ENCODE measurements around the gene CITED2.

Gene CITED2

GRCh38 chr6:139337001-139337400, 37.4 kb downstream of the CITED2 start:
- no peaks in the 10 kb centered on the region for H4K20me1 ChIP-seq (ENCODE audit: insufficient read depth, low read length, poor library complexity, severe bottlenecking)
- TF ChIP-seq CTCF (conservative IDR thresholded peaks at IDR 0.05; ENCODE audit: low read length) (no peak), EZH2phosphoT487 (IDR thresholded peaks at IDR 0.05; ENCODE audit: borderline replicate concordance) (no peak)
- H3K36me3 ChIP-seq (ENCODE audit: insufficient read depth, low read length): no peaks in the 10 kb centered on the region
- no peaks in the 10 kb centered on the region for H3K27me3 ChIP-seq (ENCODE audit: insufficient read depth, low read length, poor library complexity, severe bottlenecking)
- no peak overlapping the region for H3K9ac ChIP-seq (ENCODE audit: low read depth, low read length, poor library complexity, severe bottlenecking)
- H3K9me2 ChIP-seq (replicated peaks; ENCODE audit: low read depth, low read length): no peaks in the 10 kb centered on the region
- no peak overlapping the region for H3K4me3 ChIP-seq (ENCODE audit: low read length, poor library complexity, severe bottlenecking)
- H2AFZ ChIP-seq (ENCODE audit: low read length): no peak overlapping the region
- no peak overlapping the region for H3K4me2 ChIP-seq (ENCODE audit: low read depth, low read length, poor library complexity, severe bottlenecking)
- no peaks in the 10 kb centered on the region for H3F3A ChIP-seq (ENCODE audit: low read depth)
- no peaks in the 10 kb centered on the region for H3K9me3 ChIP-seq (ENCODE audit: insufficient read depth, low read depth, low read length)
- H3K4me1 ChIP-seq (ENCODE audit: insufficient read depth, low read length, poor library complexity, severe bottlenecking): no peaks in the 10 kb centered on the region
- no peaks in the 10 kb centered on the region for H3K79me2 ChIP-seq (ENCODE audit: insufficient read depth, low read length)

GRCh38 chr6:139336488-139336887, 38.0 kb downstream of the CITED2 start:
- Histone ChIP-seq H3K4me2 (ENCODE audit: low read depth, low read length, poor library complexity, severe bottlenecking) (no peak overlapping the region), H2AFZ (ENCODE audit: low read length) (no peak overlapping the region), H3F3A (ENCODE audit: low read depth) (no peaks in the 10 kb centered on the region), H4K20me1 (ENCODE audit: insufficient read depth, low read length, poor library complexity, severe bottlenecking) (no peaks in the 10 kb centered on the region), H3K4me1 (ENCODE audit: insufficient read depth, low read length, poor library complexity, severe bottlenecking) (no peaks in the 10 kb centered on the region), H3K9me2 (replicated peaks; ENCODE audit: low read depth, low read length) (no peaks in the 10 kb centered on the region), H3K9ac (ENCODE audit: low read depth, low read length, poor library complexity, severe bottlenecking) (no peak overlapping the region), H3K27me3 (ENCODE audit: insufficient read depth, low read length, poor library complexity, severe bottlenecking) (no peaks in the 10 kb centered on the region), H3K36me3 (ENCODE audit: insufficient read depth, low read length) (no peaks in the 10 kb centered on the region), H3K9me3 (ENCODE audit: insufficient read depth, low read depth, low read length) (no peaks in the 10 kb centered on the region), H3K79me2 (ENCODE audit: insufficient read depth, low read length) (no peaks in the 10 kb centered on the region), H3K4me3 (ENCODE audit: low read length, poor library complexity, severe bottlenecking) (no peak overlapping the region)
- TF ChIP-seq CTCF (conservative IDR thresholded peaks at IDR 0.05; ENCODE audit: low read length): no peak

GRCh38 chr6:139335447-139336210, 38.8 kb downstream of the CITED2 start:
- no peak overlapping the region for H3K9ac ChIP-seq (ENCODE audit: low read depth, low read length, poor library complexity, severe bottlenecking)
- H4K20me1 ChIP-seq (ENCODE audit: insufficient read depth, low read length, poor library complexity, severe bottlenecking): no peaks in the 10 kb centered on the region
- no peak overlapping the region for H3K4me3 ChIP-seq (ENCODE audit: low read length, poor library complexity, severe bottlenecking)
- no peak overlapping the region for H3K4me2 ChIP-seq (ENCODE audit: low read depth, low read length, poor library complexity, severe bottlenecking)
- H3K9me3 ChIP-seq (ENCODE audit: insufficient read depth, low read depth, low read length): no peaks in the 10 kb centered on the region
- H3K79me2 ChIP-seq (ENCODE audit: insufficient read depth, low read length): no peaks in the 10 kb centered on the region
- no peaks in the 10 kb centered on the region for H3F3A ChIP-seq (ENCODE audit: low read depth)
- TF ChIP-seq CTCF (conservative IDR thresholded peaks at IDR 0.05; ENCODE audit: low read length) (no peak), EZH2phosphoT487 (IDR thresholded peaks at IDR 0.05; ENCODE audit: borderline replicate concordance) (no peak)
- H3K9me2 ChIP-seq (replicated peaks; ENCODE audit: low read depth, low read length): no peaks in the 10 kb centered on the region
- H3K27me3 ChIP-seq (ENCODE audit: insufficient read depth, low read length, poor library complexity, severe bottlenecking): no peaks in the 10 kb centered on the region
- no peaks in the 10 kb centered on the region for H3K36me3 ChIP-seq (ENCODE audit: insufficient read depth, low read length)
- no peaks in the 10 kb centered on the region for H3K4me1 ChIP-seq (ENCODE audit: insufficient read depth, low read length, poor library complexity, severe bottlenecking)
- H2AFZ ChIP-seq (ENCODE audit: low read length): no peak overlapping the region

All from Loucy (cell line).